GM18498 (cell line): Measurements from ENCODE around the gene RPP25L.
"Not testable (repeated sequence)": the region's sequence is repeated elsewhere in the genome, so short reads cannot be mapped to it uniquely, and the experiment has no call there.

ENCODE experiments used
- ATAC-seq: cut with Tn5 transposase; IDR thresholded peaks from one replicate; pipeline ENCODE4 v1.9.1; 2021; ENCODE audit warnings: mild to moderate bottlenecking, moderate library complexity; ENCODE audit not compliant: unreplicated experiment

RPP25L gene

GRCh38 chr9:34611811-34612787 is at the start of gene RPP25L:
TSS of gene RPP25L (minus strand) at chr9:34612097. CDS start at chr9:34611296, 801 bp downstream.
- peak; percentile 89 for ATAC-seq

- no peak for ATAC-seq
Measured at GRCh38 chr9:34659592-34660253, 47.8 kb upstream of the RPP25L start.

GRCh38 chr9:34658461-34658860 is 46.6 kb upstream of the RPP25L start:
- no peak for ATAC-seq

GRCh38 chr9:34656992-34657391 is 45.1 kb upstream of the RPP25L start:
- ATAC-seq: no peak

- no peak for ATAC-seq
Measured at GRCh38 chr9:34655394-34655793, 43.5 kb upstream of the RPP25L start.

- no peak for ATAC-seq
Measured at GRCh38 chr9:34654323-34655051, 42.6 kb upstream of the RPP25L start.

GRCh38 chr9:34653151-34654072 is 41.5 kb upstream of the RPP25L start:
- no peak for ATAC-seq

- ATAC-seq: no peak
Measured at GRCh38 chr9:34652602-34653000, 40.7 kb upstream of the RPP25L start.

- ATAC-seq: no peak
Measured at GRCh38 chr9:34651876-34652601, 40.1 kb upstream of the RPP25L start, which contains the start of gene IL11RA. TSS of gene IL11RA (plus strand) at chr9:34652185. CDS start at chr9:34655218, 3,033 bp downstream.

- ATAC-seq: no peak
Measured at GRCh38 chr9:34651321-34651720, 39.4 kb upstream of the RPP25L start.

GRCh38 chr9:34650816-34651215 is 38.9 kb upstream of the RPP25L start:
- ATAC-seq: no peak

- no peak for ATAC-seq
Measured at GRCh38 chr9:34648673-34649072, 36.8 kb upstream of the RPP25L start.

- ATAC-seq: no peak
Measured at GRCh38 chr9:34647651-34648050, 35.8 kb upstream of the RPP25L start.

- no peak for ATAC-seq
Measured at GRCh38 chr9:34647084-34647403, 35.1 kb upstream of the RPP25L start.

GRCh38 chr9:34646211-34647083 is 34.5 kb upstream of the RPP25L start, which contains the start of gene GALT:
TSS of gene GALT (plus strand) at chr9:34646675. CDS start at chr9:34646705, 30 bp downstream.
- ATAC-seq: peak; percentile 91

- no peak for ATAC-seq
Measured at GRCh38 chr9:34644766-34645314, 32.9 kb upstream of the RPP25L start.

- no peak for ATAC-seq
Measured at GRCh38 chr9:34642679-34643078, 30.8 kb upstream of the RPP25L start.

- not testable (repeated sequence) for ATAC-seq
Measured at GRCh38 chr9:34639322-34639721, 27.4 kb upstream of the RPP25L start.
